SU-DHL-6 (cell line): ENCODE data around the gene ESR1.
"Not testable (repeated sequence)": the region's sequence is repeated elsewhere in the genome, so short reads cannot be mapped to it uniquely, and the experiment has no call there.

Experiments
- H2AFZ ChIP-seq: fragments of 200-600 bp; sonication (generic); 2 replicates; pipeline ENCODE4 v1.6.1; 2014; ENCODE audit warnings: low read depth, mild to moderate bottlenecking, moderate library complexity, mixed read lengths, antibody characterized with exemption, low read length; ENCODE audit not compliant: severe bottlenecking
- H3F3A ChIP-seq: fragments of 200-600 bp; shearing (Covaris generic); 2 replicates; pipeline ENCODE4 v1.6.0; 2016; ENCODE audit warnings: antibody characterized with exemption, mild to moderate bottlenecking; ENCODE audit not compliant: insufficient read depth
- H3K27ac ChIP-seq: fragments of 200-600 bp; sonication (generic); 2 replicates; pipeline ENCODE4 v1.5.1; 2016; ENCODE audit warnings: low read depth, mild to moderate bottlenecking, low read length, moderate library complexity, mixed read lengths
- H3K27me3 ChIP-seq: fragments of 200-600 bp; sonication (generic), shearing (Covaris generic); 2 replicates; pipeline ENCODE4 v1.6.0; 2014; ENCODE audit warnings: mild to moderate bottlenecking, low read length
- H3K36me3 ChIP-seq: fragments of 200-600 bp; sonication (generic); 2 replicates; pipeline ENCODE4 v1.6.1; 2014; ENCODE audit warnings: mild to moderate bottlenecking, low read length, mixed read lengths
- H3K4me2 ChIP-seq: fragments of 300-600, 200-600 bp; shearing (Covaris generic), sonication (generic); 2 replicates; pipeline ENCODE4 v1.6.0; 2014; ENCODE audit warnings: low read length, low read depth, mild to moderate bottlenecking; ENCODE audit not compliant: poor library complexity, severe bottlenecking
- H3K4me3 ChIP-seq: fragments of 200-600 bp; sonication (generic); 2 replicates; pipeline ENCODE4 v1.5.1; 2014; ENCODE audit warnings: antibody characterized with exemption, low read length, mild to moderate bottlenecking, mixed read lengths; ENCODE audit not compliant: insufficient read depth, poor library complexity, severe bottlenecking
- H3K79me2 ChIP-seq: fragments of 200-600 bp; sonication (generic); 2 replicates; pipeline ENCODE4 v1.6.1; 2014; ENCODE audit warnings: mild to moderate bottlenecking, low read length, moderate library complexity; ENCODE audit not compliant: insufficient read depth
- H3K9ac ChIP-seq: fragments of 200-600 bp; sonication (generic); 2 replicates; pipeline ENCODE4 v1.7.0; 2014; ENCODE audit warnings: mild to moderate bottlenecking, low read length
- H3K9me2 ChIP-seq: fragments of 200-600 bp; sonication (generic); replicated peaks from 2 replicates; pipeline ENCODE4 v1.6.1; 2014; ENCODE audit warnings: low read length; ENCODE audit not compliant: insufficient read depth
- H3K9me3 ChIP-seq: fragments of 200-600 bp; sonication (generic); 2 replicates; pipeline ENCODE4 v1.6.1; 2014; ENCODE audit warnings: low read length, mixed read lengths; ENCODE audit not compliant: insufficient read depth
- H4K20me1 ChIP-seq: fragments of 200-600 bp; sonication (generic); 2 replicates; pipeline ENCODE4 v1.6.1; 2014; ENCODE audit warnings: low read depth, mild to moderate bottlenecking, antibody characterized with exemption, low read length, moderate library complexity, mixed read lengths
- EZH2phosphoT487 ChIP-seq: fragments of 200-600 bp; sonication (generic), shearing (Covaris generic); conservative IDR thresholded peaks from 2 replicates; pipeline ENCODE4 v1.6.1; 2018; ENCODE audit warnings: mild to moderate bottlenecking, antibody characterized with exemption, low read length, moderate library complexity, mixed read lengths
- TF ChIP-seq, protein P1 (sequence below): fragments of 200-600 bp; sonication (generic); IDR thresholded peaks from one replicate; pipeline ENCODE4 v1.5.1; 2017; ENCODE audit warnings: antibody characterized with exemption, mild to moderate bottlenecking, low read length, moderate library complexity; ENCODE audit not compliant: insufficient read depth, poor library complexity, severe bottlenecking

The ESR1 gene

DNA sequence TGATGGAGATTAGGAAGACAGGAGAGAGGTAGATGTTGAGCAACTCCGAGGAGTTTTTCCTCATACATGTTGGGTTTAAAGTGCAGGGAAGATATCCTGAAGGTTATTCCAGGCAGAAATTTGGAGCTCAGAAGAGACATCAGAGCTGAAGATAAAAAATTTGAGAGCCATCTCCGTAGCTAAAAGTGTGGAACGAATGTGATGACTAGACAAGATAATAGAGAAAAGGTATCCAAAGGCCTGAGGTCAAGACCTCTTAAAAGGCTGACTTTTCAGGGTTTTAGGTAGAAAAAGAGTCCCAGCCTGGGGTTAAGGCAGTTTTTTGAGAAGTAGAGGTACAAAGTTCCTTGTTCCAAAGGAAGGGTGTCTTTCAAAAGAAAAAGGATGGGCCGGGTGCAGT is 214.8 kb downstream of the ESR1 start:
- H3K4me2 ChIP-seq, result no peak overlapping the region
- H3K27ac ChIP-seq, result no peak overlapping the region
- H3K9me2 ChIP-seq, result no peaks in the 10 kb centered on the region
- H3K79me2 ChIP-seq, result no peaks in the 10 kb centered on the region
- H2AFZ ChIP-seq, result no peak overlapping the region
- H3K27me3 ChIP-seq, result no peaks in the 10 kb centered on the region
- no peak for TF ChIP-seq EZH2phosphoT487
- TF ChIP-seq, protein P1, sequence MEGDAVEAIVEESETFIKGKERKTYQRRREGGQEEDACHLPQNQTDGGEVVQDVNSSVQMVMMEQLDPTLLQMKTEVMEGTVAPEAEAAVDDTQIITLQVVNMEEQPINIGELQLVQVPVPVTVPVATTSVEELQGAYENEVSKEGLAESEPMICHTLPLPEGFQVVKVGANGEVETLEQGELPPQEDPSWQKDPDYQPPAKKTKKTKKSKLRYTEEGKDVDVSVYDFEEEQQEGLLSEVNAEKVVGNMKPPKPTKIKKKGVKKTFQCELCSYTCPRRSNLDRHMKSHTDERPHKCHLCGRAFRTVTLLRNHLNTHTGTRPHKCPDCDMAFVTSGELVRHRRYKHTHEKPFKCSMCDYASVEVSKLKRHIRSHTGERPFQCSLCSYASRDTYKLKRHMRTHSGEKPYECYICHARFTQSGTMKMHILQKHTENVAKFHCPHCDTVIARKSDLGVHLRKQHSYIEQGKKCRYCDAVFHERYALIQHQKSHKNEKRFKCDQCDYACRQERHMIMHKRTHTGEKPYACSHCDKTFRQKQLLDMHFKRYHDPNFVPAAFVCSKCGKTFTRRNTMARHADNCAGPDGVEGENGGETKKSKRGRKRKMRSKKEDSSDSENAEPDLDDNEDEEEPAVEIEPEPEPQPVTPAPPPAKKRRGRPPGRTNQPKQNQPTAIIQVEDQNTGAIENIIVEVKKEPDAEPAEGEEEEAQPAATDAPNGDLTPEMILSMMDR, result no peak
- no peaks in the 10 kb centered on the region for H3K36me3 ChIP-seq
- no peaks in the 10 kb centered on the region for H3K9me3 ChIP-seq
- no peaks in the 10 kb centered on the region for H4K20me1 ChIP-seq
- no peaks in the 10 kb centered on the region for H3F3A ChIP-seq
- H3K9ac ChIP-seq, result no peak overlapping the region
- no peak overlapping the region for H3K4me3 ChIP-seq

DNA sequence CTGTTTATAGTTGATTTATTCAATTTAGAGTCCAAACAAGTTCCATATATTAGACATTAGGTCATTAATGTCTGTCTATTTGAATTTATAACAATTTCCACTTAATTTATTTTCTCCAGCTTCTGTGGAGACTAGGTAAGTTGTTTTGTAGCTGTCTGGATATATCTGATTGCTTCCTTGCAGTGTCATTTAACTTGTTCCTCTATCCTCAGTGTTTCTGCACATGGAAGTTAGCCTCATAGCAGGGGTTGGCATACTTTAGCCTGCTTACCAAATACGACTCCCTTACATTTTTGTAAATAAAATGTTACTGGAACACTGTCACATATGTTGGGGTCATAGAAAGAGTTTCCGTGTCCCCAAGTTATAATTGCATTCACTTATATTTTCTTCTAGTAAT is 216.1 kb downstream of the ESR1 start:
- no peaks in the 10 kb centered on the region for H3K36me3 ChIP-seq
- no peak overlapping the region for H3K9ac ChIP-seq
- H2AFZ ChIP-seq, result no peak overlapping the region
- no peaks in the 10 kb centered on the region for H3K9me3 ChIP-seq
- H3K4me2 ChIP-seq, result no peak overlapping the region
- H3K9me2 ChIP-seq, result no peaks in the 10 kb centered on the region
- H4K20me1 ChIP-seq, result no peaks in the 10 kb centered on the region
- no peaks in the 10 kb centered on the region for H3K79me2 ChIP-seq
- no peak overlapping the region for H3K27ac ChIP-seq
- no peaks in the 10 kb centered on the region for H3F3A ChIP-seq
- no peak for TF ChIP-seq EZH2phosphoT487
- TF ChIP-seq, protein P1, result no peak
- H3K27me3 ChIP-seq, result no peaks in the 10 kb centered on the region
- H3K4me3 ChIP-seq, result no peak overlapping the region

DNA sequence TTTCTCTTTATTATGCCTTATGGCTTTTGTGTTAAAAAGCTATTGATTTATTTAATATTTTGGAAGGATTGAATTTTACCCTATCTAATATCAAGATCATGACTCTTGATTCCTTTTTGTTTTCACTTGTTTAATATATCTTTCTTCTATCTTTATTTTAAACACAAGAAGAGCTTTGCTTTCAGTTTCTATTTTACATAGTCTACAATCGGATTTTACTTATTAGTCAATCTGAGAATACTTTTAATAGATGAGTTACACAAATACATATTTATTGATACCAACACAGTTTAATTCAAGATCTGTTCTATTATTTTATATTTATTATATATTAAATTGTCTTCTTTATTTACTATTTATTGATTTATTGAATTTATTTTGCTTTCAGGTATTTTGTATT is 218.8 kb downstream of the ESR1 start:
- Histone ChIP-seq H3K79me2 (no peaks in the 10 kb centered on the region), H3K27me3 (no peaks in the 10 kb centered on the region), H3K27ac (no peak overlapping the region), H3K36me3 (no peaks in the 10 kb centered on the region), H3K9me3 (no peaks in the 10 kb centered on the region), H3K4me2 (no peak overlapping the region), H4K20me1 (no peaks in the 10 kb centered on the region), H3F3A (no peaks in the 10 kb centered on the region), H3K9ac (no peak overlapping the region), H2AFZ (no peak overlapping the region), H3K9me2 (no peaks in the 10 kb centered on the region), H3K4me3 (no peak overlapping the region)
- TF ChIP-seq, protein P1, result no peak
- TF ChIP-seq EZH2phosphoT487, result no peak

DNA sequence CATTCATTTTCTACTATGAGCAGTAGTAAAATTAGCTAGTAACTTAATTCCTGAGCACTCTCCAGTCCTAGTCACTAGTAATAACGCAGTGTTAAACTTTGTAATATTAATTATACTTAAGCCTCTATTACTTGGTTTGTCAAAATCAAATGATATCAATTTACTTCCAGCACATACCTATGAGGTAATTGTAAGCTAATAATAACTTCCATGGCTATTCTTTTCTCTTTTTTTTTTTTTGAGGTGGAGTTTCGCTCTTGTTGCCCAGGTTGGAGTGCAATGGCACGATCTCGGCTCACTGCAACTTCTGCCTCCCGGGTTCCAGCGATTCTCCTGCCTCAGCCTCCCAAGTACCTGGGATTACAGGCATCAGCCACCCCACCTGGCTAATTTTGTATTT is 219.3 kb downstream of the ESR1 start:
- not testable (repeated sequence) for H3K36me3 ChIP-seq, H3K9me3 ChIP-seq, H4K20me1 ChIP-seq, H2AFZ ChIP-seq, H3K9ac ChIP-seq, H3K79me2 ChIP-seq, H3K4me3 ChIP-seq, H3F3A ChIP-seq, H3K27ac ChIP-seq, H3K4me2 ChIP-seq, H3K27me3 ChIP-seq, H3K9me2 ChIP-seq

DNA sequence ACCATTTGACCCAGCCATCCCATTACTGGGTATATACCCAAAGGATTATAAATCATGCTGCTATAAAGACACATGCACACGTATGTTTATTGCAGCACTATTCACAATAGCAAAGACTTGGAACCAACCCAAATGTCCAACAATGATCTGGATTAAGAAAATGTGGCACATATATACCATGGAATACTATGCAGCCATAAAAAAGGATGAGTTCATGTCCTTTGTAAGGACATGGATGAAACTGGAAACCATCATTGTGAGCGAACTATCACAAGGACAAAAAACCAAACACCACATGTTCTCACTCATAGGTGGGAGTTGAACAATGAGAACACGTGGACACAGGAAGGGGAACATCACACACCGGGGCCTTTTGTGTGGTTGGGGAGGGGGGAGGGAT is 226.3 kb downstream of the ESR1 start:
- not testable (repeated sequence) for H3K27ac ChIP-seq, H3K79me2 ChIP-seq, H3K9me3 ChIP-seq, H2AFZ ChIP-seq, H3K36me3 ChIP-seq, H3K9ac ChIP-seq, H3K4me3 ChIP-seq, H3F3A ChIP-seq, H3K9me2 ChIP-seq, H3K27me3 ChIP-seq, H4K20me1 ChIP-seq, H3K4me2 ChIP-seq
